ENCODE measurements around the gene KIAA1191. TPM values are rescaled to one million over a fixed set of nuclear protein-coding genes. Genes with fewer than 3 reads are reported as not detected.

The KIAA1191 gene
- total RNA-seq, 4 donors from 2014 or later = 77.6 to 96.5 (median 83.3) TPM

- Histone ChIP-seq H3K9me3 (no peaks in the 10 kb centered on the region), H3K4me1 (peaks cover 0 to 47% (median 2%) of the 10 kb centered on the region in 4 donors), H3K36me3 (peaks cover 0 to 44% (median 0%) of the 10 kb centered on the region in 3 donors), H3K27me3 (no peaks in the 10 kb centered on the region), H3K4me3 (no peak overlapping the region), H3K27ac (peak overlapping the region in 1 of 4 donors; percentile 77)
- peak in 2 of 3 donors; percentile 32 to 34 for DNase-seq
- no peak for TF ChIP-seq CTCF (IDR thresholded peaks at IDR 0.05)
- TF ChIP-seq POLR2A (IDR thresholded peaks at IDR 0.05) = no peak
Observed at GRCh38 chr5:176407456-176408251, 46.1 kb upstream of the KIAA1191 start.

GRCh38 chr5:176406436-176407052, 45.0 kb upstream of the KIAA1191 start:
- Histone ChIP-seq H3K4me1 (peaks cover 0 to 50% (median 5%) of the 10 kb centered on the region in 4 donors), H3K27ac (peak overlapping the region in 3 of 4 donors; percentile 1 to 93 (median 77))
- peak in 1 of 6 experiments; percentile 10 for TF ChIP-seq CTCF (IDR thresholded peaks at IDR 0.05)
- TF ChIP-seq POLR2A (IDR thresholded peaks at IDR 0.05) = no peak

GRCh38 chr5:176405656-176406435, 44.3 kb upstream of the KIAA1191 start:
- peak in 1 of 3 donors; percentile 65 for DNase-seq
- H3K9me3 ChIP-seq = no peaks in the 10 kb centered on the region
- no peak overlapping the region for H3K4me3 ChIP-seq
- H3K27me3 ChIP-seq = no peaks in the 10 kb centered on the region
- peak overlapping the region in 3 of 4 donors; percentile 77 to 93 (median 85) for H3K27ac ChIP-seq
- H3K36me3 ChIP-seq = peaks cover 0 to 44% (median 0%) of the 10 kb centered on the region in 3 donors
- TF ChIP-seq CTCF (IDR thresholded peaks at IDR 0.05) (peak in 3 of 6 experiments; percentile 45 to 51 (median 51)), POLR2A (IDR thresholded peaks at IDR 0.05) (no peak)
- peaks cover 0 to 51% (median 6%) of the 10 kb centered on the region in 4 donors for H3K4me1 ChIP-seq

More at GRCh38 chr5:176406436-176407052, 45.0 kb upstream of the KIAA1191 start:
- Histone ChIP-seq H3K4me3 (no peak overlapping the region), H3K27me3 (no peaks in the 10 kb centered on the region), H3K36me3 (peaks cover 0 to 44% (median 0%) of the 10 kb centered on the region in 3 donors), H3K9me3 (no peaks in the 10 kb centered on the region)
- peak in 1 of 3 donors; percentile 53 for DNase-seq

- H3K4me3 ChIP-seq = no peak overlapping the region
- no peak for TF ChIP-seq CTCF (IDR thresholded peaks at IDR 0.05)
- no peak for TF ChIP-seq POLR2A (IDR thresholded peaks at IDR 0.05)
- H3K27me3 ChIP-seq = no peaks in the 10 kb centered on the region
- H3K4me1 ChIP-seq = peaks cover 0 to 53% (median 6%) of the 10 kb centered on the region in 4 donors
- H3K9me3 ChIP-seq = no peaks in the 10 kb centered on the region
- peaks cover 0 to 27% (median 0%) of the 10 kb centered on the region in 3 donors for H3K36me3 ChIP-seq
- peak overlapping the region in 3 of 4 donors; percentile 64 to 97 (median 93) for H3K27ac ChIP-seq
- DNase-seq = peak in 1 of 3 donors; percentile 43
Observed at GRCh38 chr5:176401281-176402205, 40.0 kb upstream of the KIAA1191 start.

Data from Peyer's patch (tissue), 4 donors.